Liver (tissue), 9 donors: Measurements from ENCODE around the gene OTOG. TPM values are rescaled to one million over a fixed set of nuclear protein-coding genes. Genes with fewer than 3 reads are reported as not detected.

Experiments
- DNase-seq: peaks from one replicate; pipeline ENCODE4 v3.0.0-alpha.2; 2017; ENCODE audit warnings: low spot score
- H3K27ac ChIP-seq, 2 donors: one replicate each; pipeline ENCODE4 v1.7.0; 2013; ENCODE audit warnings: inconsistent platforms in 2 of 2, low read length in 2 of 2, control low read depth in 1 of 2, low read depth in 1 of 2, mild to moderate bottlenecking in 1 of 2
- H3K27me3 ChIP-seq, 4 donors: one replicate each; pipeline versions ENCODE4 v1.6.1 to v1.7.0; 2013; ENCODE audit warnings: low read length in 3 of 4, inconsistent platforms in 1 of 4, mild to moderate bottlenecking in 1 of 4, moderate library complexity in 1 of 4; ENCODE audit not compliant: control insufficient read depth in 4 of 4, insufficient read depth in 4 of 4
- H3K36me3 ChIP-seq, 4 donors: one replicate each; pipeline versions ENCODE4 v1.6.1 to v1.7.0; 2013; ENCODE audit warnings: low read length in 3 of 4, mild to moderate bottlenecking in 3 of 4, low read depth in 1 of 4, moderate library complexity in 1 of 4; ENCODE audit not compliant: control insufficient read depth in 4 of 4, insufficient read depth in 3 of 4
- H3K4me1 ChIP-seq, 4 donors: one replicate each; pipeline versions ENCODE4 v1.6.1 to v1.7.0; 2013; ENCODE audit warnings: low read length in 3 of 4, mild to moderate bottlenecking in 3 of 4, moderate library complexity in 1 of 4; ENCODE audit not compliant: control insufficient read depth in 4 of 4, insufficient read depth in 4 of 4
- H3K4me3 ChIP-seq, 3 donors: one replicate each; pipeline versions ENCODE4 v1.6.1 to v1.7.0; 2013; ENCODE audit warnings: low read length in 3 of 3, control low read depth in 1 of 3, low read depth in 1 of 3, mild to moderate bottlenecking in 1 of 3
- H3K9ac ChIP-seq, 2 donors: one replicate each; pipeline ENCODE4 v1.7.0; 2013; ENCODE audit warnings: low read length in 2 of 2, mild to moderate bottlenecking in 2 of 2, moderate library complexity in 2 of 2, control low read depth in 1 of 2, low read depth in 1 of 2
- H3K9me3 ChIP-seq, 4 donors: one replicate each; pipeline versions ENCODE4 v1.6.1 to v1.7.0; 2013; ENCODE audit warnings: low read length in 3 of 4; ENCODE audit not compliant: control insufficient read depth in 4 of 4
- EGR1 ChIP-seq, 2 donors: IDR thresholded peaks; 2 replicates each; pipeline ENCODE4 v1.6.1; 2016 to 2018; ENCODE audit warnings: antibody characterized with exemption in 2 of 2, low read depth in 2 of 2
- FOXA1 ChIP-seq: IDR thresholded peaks from 2 replicates; pipeline ENCODE4 v1.6.1; 2016; ENCODE audit warnings: antibody characterized with exemption
- FOXA2 ChIP-seq: IDR thresholded peaks from 2 replicates; pipeline ENCODE4 v1.6.1; 2016; ENCODE audit warnings: antibody characterized with exemption
- GABPA ChIP-seq, 2 donors: IDR thresholded peaks in 1 of 2; conservative IDR thresholded peaks in 1 of 2; 2 replicates each; pipeline ENCODE4 v1.6.1; 2016; ENCODE audit warnings: antibody characterized with exemption in 2 of 2, mild to moderate bottlenecking in 1 of 2, moderate library complexity in 1 of 2
- HNF4A ChIP-seq, 2 donors: conservative IDR thresholded peaks; 2 replicates each; pipeline ENCODE4 v1.6.1; 2016; ENCODE audit warnings: antibody characterized with exemption in 2 of 2, mild to moderate bottlenecking in 2 of 2
- JUND ChIP-seq, 2 donors: IDR thresholded peaks; 2 replicates each; pipeline ENCODE4 v1.6.1; 2016; ENCODE audit warnings: antibody characterized with exemption in 2 of 2
- SP1 ChIP-seq: IDR thresholded peaks from 2 replicates; pipeline ENCODE4 v1.6.1; 2018; ENCODE audit warnings: antibody characterized with exemption, mild to moderate bottlenecking
- TAF1 ChIP-seq: conservative IDR thresholded peaks from 2 replicates; pipeline ENCODE4 v1.6.1; 2016; ENCODE audit warnings: antibody characterized with exemption, mild to moderate bottlenecking
- WGBS: extraction: QIAGEN DNeasy Blood & Tissue Kit; methylation state at CpG from one replicate; pipeline ENCODE4 v1.1.7; 2013; 5-methylcytosine and 5-hydroxymethylcytosine counted together
- polyA plus RNA-seq, 2 donors: library from polyadenylated mRNA; stranded (reverse) in 1 of 2; unstranded in 1 of 2; fragments of 200-250 nt in 1 of 2; fragments of >200 nt in 1 of 2; fragmentation: Nextera tagmentation in 1 of 2; extraction: Ambion mirVana in 1 of 2; gene quantifications; one replicate each; pipeline versions ENCODE4 v1.2.1 to v1.2.3, GENCODE V29; 2013 to 2015
- total RNA-seq, 2 donors: library from RNA; depleted of rRNA; stranded (reverse); fragments of >200 nt; gene quantifications; one replicate each; pipeline ENCODE4 v1.2.3, GENCODE V29; 2014
- TF ChIP-seq, protein P1 (sequence below): IDR thresholded peaks from 2 replicates; pipeline ENCODE4 v1.6.1; 2016; ENCODE audit warnings: antibody characterized with exemption
- TF ChIP-seq, protein P2 (sequence below): IDR thresholded peaks from 2 replicates; pipeline ENCODE4 v1.6.1; 2016; ENCODE audit warnings: antibody characterized with exemption, mild to moderate bottlenecking
- TF ChIP-seq, protein P3 (sequence below): IDR thresholded peaks from 2 replicates; pipeline ENCODE4 v1.6.1; 2016; ENCODE audit warnings: antibody characterized with exemption
- TF ChIP-seq, protein P4 (sequence below): fragments of 150-350 bp; IDR thresholded peaks from 2 replicates; pipeline ENCODE4 v1.5.1; 2017; ENCODE audit warnings: improper control_type of control experiment, low read depth, low read length; ENCODE audit not compliant: missing input control
- donor health status: healthy.
- donor health status: healthy.
- donor health status: healthy.
- donor health status: healthy.
- donor health status: healthy.

The OTOG gene
- total and polyA plus RNA-seq, 4 donors, result not detected

GRCh38 chr11:17563231-17563646 is 16.2 kb downstream of the OTOG start:
- Histone ChIP-seq H3K27me3 (peaks cover 0 to 2% (median 0%) of the 10 kb centered on the region in 4 donors), H3K27ac (no peak overlapping the region), H3K4me3 (no peak overlapping the region), H3K36me3 (no peaks in the 10 kb centered on the region), H3K9me3 (no peaks in the 10 kb centered on the region), H3K4me1 (no peaks in the 10 kb centered on the region), H3K9ac (no peak overlapping the region)
- TF ChIP-seq, protein P1, sequence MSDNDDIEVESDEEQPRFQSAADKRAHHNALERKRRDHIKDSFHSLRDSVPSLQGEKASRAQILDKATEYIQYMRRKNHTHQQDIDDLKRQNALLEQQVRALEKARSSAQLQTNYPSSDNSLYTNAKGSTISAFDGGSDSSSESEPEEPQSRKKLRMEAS, result no peak
- TF ChIP-seq TAF1 (no peak), SP1 (no peak), EGR1 (IDR thresholded peaks at IDR 0.05; ENCODE audit: low read depth in 2 of 2) (no peak), FOXA2 (no peak), GABPA (IDR thresholded peaks at IDR 0.05 in 1 of 2, conservative IDR thresholded peaks at IDR 0.05 in 1 of 2) (no peak), FOXA1 (no peak), JUND (IDR thresholded peaks at IDR 0.05) (no peak), HNF4A (conservative IDR thresholded peaks at IDR 0.05) (no peak)
- TF ChIP-seq, protein P2, sequence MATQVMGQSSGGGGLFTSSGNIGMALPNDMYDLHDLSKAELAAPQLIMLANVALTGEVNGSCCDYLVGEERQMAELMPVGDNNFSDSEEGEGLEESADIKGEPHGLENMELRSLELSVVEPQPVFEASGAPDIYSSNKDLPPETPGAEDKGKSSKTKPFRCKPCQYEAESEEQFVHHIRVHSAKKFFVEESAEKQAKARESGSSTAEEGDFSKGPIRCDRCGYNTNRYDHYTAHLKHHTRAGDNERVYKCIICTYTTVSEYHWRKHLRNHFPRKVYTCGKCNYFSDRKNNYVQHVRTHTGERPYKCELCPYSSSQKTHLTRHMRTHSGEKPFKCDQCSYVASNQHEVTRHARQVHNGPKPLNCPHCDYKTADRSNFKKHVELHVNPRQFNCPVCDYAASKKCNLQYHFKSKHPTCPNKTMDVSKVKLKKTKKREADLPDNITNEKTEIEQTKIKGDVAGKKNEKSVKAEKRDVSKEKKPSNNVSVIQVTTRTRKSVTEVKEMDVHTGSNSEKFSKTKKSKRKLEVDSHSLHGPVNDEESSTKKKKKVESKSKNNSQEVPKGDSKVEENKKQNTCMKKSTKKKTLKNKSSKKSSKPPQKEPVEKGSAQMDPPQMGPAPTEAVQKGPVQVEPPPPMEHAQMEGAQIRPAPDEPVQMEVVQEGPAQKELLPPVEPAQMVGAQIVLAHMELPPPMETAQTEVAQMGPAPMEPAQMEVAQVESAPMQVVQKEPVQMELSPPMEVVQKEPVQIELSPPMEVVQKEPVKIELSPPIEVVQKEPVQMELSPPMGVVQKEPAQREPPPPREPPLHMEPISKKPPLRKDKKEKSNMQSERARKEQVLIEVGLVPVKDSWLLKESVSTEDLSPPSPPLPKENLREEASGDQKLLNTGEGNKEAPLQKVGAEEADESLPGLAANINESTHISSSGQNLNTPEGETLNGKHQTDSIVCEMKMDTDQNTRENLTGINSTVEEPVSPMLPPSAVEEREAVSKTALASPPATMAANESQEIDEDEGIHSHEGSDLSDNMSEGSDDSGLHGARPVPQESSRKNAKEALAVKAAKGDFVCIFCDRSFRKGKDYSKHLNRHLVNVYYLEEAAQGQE, result no peak
- TF ChIP-seq, protein P3, sequence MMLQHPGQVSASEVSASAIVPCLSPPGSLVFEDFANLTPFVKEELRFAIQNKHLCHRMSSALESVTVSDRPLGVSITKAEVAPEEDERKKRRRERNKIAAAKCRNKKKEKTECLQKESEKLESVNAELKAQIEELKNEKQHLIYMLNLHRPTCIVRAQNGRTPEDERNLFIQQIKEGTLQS, result no peak
- DNase-seq, result no peak

GRCh38 chr11:17563961-17564686 is 17.1 kb downstream of the OTOG start:
- Histone ChIP-seq H3K9ac (no peak overlapping the region), H3K9me3 (no peaks in the 10 kb centered on the region), H3K36me3 (no peaks in the 10 kb centered on the region), H3K4me1 (no peaks in the 10 kb centered on the region), H3K27me3 (peaks cover 0 to 2% (median 0%) of the 10 kb centered on the region in 4 donors), H3K4me3 (no peak overlapping the region), H3K27ac (no peak overlapping the region)
- TF ChIP-seq, protein P4, sequence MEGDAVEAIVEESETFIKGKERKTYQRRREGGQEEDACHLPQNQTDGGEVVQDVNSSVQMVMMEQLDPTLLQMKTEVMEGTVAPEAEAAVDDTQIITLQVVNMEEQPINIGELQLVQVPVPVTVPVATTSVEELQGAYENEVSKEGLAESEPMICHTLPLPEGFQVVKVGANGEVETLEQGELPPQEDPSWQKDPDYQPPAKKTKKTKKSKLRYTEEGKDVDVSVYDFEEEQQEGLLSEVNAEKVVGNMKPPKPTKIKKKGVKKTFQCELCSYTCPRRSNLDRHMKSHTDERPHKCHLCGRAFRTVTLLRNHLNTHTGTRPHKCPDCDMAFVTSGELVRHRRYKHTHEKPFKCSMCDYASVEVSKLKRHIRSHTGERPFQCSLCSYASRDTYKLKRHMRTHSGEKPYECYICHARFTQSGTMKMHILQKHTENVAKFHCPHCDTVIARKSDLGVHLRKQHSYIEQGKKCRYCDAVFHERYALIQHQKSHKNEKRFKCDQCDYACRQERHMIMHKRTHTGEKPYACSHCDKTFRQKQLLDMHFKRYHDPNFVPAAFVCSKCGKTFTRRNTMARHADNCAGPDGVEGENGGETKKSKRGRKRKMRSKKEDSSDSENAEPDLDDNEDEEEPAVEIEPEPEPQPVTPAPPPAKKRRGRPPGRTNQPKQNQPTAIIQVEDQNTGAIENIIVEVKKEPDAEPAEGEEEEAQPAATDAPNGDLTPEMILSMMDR, result no peak
- WGBS, result 85% methylated on average over 4 of the region's 4 CpGs
- no peak for DNase-seq
